Retinal pigment epithelial cell (primary cell): ENCODE results near the gene TDO2.
A peak's percentile ranks its signal among the peaks of the same experiment; 100 is the strongest.
"Not testable (repeated sequence)": the region's sequence is repeated elsewhere in the genome, so short reads cannot be mapped to it uniquely, and the experiment has no call there.

ENCODE experiments used
- DNase-seq: peaks from one replicate; pipeline ENCODE4 v3.0.0-alpha.2; 2010; ENCODE audit warnings: low read depth
- H3K4me3 ChIP-seq: 2 replicates; pipeline ENCODE4 v1.5.1; 2011; ENCODE audit warnings: mild to moderate bottlenecking, low read length, control low read depth, moderate library complexity
- CTCF ChIP-seq: conservative IDR thresholded peaks from 2 replicates; pipeline ENCODE4 v1.5.1; 2011; ENCODE audit warnings: low read depth, low read length, control low read depth, inconsistent platforms

TDO2 gene

DNA sequence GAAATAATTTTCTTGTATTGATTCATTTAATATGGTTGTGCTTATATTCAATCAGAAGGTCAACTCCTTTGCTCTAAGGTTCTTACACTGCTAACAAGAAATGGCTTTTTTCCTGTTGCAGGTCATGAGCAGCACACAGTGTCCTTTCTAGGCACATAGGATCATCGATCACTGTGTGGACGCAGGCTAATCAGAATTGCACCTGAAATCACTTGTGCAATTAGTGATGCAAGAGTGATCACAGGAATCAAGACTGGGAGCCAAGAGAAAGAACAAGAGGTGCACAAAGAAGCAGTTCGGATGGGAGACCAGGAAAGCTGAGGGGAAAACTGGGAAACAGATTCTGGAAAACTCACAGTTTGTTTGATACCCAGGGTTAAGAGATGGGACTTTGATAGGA lies 21.1 kb downstream of the TDO2 start:
- TF ChIP-seq CTCF = no peak
- no peak for DNase-seq
- no peak overlapping the region for H3K4me3 ChIP-seq

GRCh38 chr4:155929833-155930232 lies 26.3 kb downstream of the TDO2 start:
- no peak for DNase-seq
- no peak overlapping the region for H3K4me3 ChIP-seq
- TF ChIP-seq CTCF = no peak

- H3K4me3 ChIP-seq = no peak overlapping the region
- no peak for DNase-seq
- TF ChIP-seq CTCF = no peak
Observed at GRCh38 chr4:155930330-155930729, 26.8 kb downstream of the TDO2 start.

DNA sequence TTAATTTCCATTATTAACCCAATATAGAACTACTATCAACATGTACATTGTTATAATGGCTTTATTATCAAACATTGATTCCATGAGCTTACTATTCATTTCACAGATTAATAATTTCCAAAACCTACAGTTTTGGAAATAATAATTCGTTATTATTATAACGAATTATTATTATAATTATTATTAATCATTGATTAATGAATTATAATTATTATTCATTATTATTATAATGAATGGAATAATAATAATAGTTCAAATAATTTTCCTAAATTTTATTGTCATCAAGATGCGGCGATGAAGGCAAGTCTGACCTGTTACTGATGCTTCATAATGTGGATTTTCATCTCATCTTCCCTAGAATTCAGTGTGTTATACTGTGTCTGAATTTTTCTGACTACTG lies 28.1 kb downstream of the TDO2 start:
- H3K4me3 ChIP-seq = no peak overlapping the region
- no peak for TF ChIP-seq CTCF
- no peak for DNase-seq

GRCh38 chr4:155934634-155935033 lies 31.1 kb downstream of the TDO2 start:
- DNase-seq, H3K4me3 ChIP-seq: not testable (repeated sequence)

DNA sequence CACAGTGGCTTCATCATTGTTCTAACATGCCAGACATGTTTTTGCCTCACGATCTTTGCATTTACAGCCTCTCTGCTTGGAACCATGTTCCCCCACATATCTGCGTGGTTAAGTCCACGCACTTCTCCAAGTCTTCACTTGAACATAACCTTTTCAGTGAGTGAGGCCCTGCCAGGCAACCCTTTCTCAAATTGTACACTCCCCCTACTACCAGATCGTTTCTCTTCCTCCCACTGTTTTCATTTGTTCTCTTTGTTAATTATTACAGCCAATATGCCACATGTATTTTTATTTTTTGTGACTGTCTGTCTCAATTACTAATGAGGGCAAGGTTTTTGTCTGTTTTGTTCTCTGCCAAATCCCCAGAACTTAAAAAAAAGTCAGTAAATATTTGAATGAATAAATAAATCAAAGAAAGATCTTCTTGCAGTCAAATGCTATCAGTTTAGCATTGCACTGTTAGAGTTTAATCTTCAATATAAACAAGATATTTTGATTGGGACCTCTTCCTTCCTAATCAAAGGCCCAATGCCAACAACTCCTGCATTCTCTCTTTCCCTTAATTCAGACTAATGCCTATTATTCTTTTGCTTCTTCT lies 32.0 kb downstream of the TDO2 start:
- TF ChIP-seq CTCF = no peak
- H3K4me3 ChIP-seq = no peak overlapping the region
- DNase-seq = no peak

- no peak overlapping the region for H3K4me3 ChIP-seq
- DNase-seq = peak; percentile 47
- TF ChIP-seq CTCF = no peak
Observed at GRCh38 chr4:155941085-155941790, 37.7 kb downstream of the TDO2 start.
